GM19452 (cell line): ENCODE results near the gene RGS6.

Source experiments
- ATAC-seq: cut with Tn5 transposase; IDR thresholded peaks from one replicate; pipeline ENCODE4 v1.9.1; 2021; ENCODE audit not compliant: unreplicated experiment

RGS6 gene

DNA sequence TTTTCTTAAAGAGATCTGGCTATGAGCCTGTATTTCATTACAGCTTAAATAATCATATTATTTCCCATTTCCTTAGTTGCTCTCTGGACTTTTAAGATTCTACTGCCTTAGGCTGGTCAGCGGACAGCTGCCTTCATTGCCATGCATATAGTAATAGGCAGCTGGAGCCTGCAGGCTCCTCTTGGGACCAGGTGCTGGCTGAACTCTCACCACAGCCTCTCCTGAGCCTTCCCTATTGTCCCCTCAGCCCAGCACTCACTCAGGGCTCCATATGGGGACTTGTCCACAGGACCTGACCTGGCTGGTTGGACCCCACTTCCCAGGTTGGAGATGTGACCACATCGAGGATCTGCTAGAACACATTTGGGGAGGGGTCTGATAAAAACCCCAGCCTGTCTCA, 556.3 kb downstream of the RGS6 start:
- no peak for ATAC-seq

DNA sequence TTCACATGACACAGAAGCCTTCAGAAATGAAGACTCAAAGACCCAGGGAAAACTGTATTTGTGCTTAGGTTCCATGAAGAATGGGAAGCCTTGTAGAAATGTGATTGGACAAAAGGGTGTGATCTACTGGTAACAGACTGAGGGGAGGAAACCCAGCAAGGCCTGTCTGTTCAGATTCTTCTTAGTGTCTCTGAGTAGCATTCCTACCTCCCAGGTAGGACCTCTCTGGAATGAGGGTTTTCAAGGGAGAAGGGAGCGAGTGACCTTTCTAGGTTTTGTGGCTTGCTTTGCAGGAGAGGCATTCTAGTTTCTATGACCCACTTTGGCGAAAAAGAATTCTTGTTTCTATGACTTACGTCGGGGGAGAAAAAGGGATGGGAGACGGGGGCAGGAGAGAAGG, 560.0 kb downstream of the RGS6 start:
- ATAC-seq = no peak

DNA sequence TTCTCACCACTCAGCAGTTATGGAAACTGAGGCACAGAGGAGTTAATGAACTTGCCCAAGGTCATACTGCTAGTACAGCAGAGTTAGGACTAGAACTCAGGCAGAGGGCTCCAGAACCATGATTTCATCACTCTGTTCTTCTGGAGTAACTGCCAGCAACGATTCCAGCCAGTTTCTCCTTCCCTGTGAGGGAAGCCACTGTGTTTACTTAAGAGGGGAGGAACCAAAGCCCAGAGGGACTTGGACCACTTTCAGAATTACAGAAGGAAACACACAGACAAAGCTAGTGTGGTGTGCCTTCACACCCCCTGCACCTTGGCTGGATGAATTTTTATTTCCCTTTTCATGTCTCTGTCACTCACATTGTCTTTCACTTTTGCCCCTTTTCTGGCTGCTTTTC, 563.4 kb downstream of the RGS6 start:
- no peak for ATAC-seq

GRCh38 chr14:72498646-72499045, 566.4 kb downstream of the RGS6 start:
- ATAC-seq = no peak

DNA sequence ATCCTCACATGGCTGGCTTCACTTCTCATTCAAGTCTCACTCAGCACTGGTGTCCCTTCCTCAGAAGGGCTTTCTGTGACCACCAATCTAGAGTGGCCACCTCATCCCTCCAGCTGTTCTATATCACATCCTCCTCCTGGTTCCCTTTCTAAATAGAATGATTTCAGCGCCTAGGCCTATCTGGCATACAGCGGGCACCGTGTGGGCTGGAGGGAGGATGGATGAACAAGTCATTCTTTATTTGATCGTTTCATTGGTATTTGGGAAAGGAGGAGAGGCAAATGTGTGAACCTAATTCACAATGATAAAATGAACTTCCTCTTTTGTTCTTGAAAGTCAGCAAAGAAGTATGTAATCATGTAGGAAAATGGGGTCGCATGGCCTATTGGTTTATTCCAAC, 567.5 kb downstream of the RGS6 start:
- ATAC-seq = no peak

DNA sequence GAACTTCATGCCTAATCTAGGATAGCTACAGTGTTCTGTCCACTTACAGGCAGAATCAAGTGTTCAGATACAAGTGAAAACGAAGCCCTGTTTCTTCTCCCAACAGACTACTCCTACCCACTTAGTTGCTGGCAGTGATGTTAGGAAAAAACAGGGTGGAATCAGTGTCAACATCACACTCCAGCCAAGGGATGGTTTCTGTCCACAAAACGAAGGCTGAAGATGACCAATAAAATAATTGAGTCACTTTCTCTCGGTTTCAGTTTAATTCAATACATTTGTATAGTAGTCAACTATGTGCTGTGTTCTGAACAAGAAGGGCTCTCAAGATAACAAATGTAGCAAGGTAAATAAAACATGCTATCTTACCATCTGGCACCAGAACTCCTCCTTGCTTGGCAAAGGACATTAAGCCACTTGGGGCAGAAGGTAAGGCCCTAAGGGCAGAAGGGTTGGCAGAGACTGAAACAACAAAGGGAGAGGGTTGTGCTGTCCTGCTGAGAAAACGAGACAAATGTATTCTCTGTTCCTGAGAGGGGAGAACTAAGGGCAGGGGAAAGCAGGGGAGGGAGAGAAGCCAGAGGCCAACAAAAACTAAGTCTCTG, 568.1 kb downstream of the RGS6 start:
- ATAC-seq = no peak

GRCh38 chr14:72501439-72501838, 569.2 kb downstream of the RGS6 start:
- no peak for ATAC-seq

- ATAC-seq = no peak
These were observed 571.0 kb downstream of the RGS6 start for GRCh38 chr14:72503271-72503670.

DNA sequence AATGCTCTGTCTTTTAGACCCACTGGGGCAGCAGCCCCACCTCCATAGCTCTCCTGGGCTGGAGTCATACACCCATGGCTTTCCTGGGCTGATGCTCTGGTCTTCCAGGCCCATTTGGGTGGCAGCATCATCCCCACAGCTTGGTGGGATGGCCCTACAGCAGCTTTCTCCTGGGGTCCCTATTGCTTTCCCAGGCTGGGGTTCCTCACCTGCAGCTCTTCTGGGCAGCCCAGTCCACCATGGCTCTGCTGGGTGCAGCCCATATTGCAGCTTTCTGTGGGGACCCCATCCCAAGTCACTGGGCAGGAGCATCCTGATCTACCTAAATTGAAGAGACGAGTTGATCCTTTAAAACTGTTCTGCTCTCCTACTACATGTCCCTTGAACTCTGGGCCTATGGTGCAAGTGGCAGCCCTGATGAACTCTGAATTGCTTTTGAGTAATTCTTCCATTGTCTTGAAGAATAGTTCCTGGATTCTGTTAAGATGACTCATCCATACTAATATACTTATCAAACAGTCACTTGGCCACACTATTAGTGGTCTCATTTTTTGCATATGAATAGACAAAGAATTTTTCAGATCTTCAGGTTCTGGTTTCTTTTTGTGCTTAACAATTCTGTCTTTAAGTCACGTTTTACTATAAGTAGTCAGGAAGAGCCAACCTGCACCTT, 571.6 kb downstream of the RGS6 start:
- no peak for ATAC-seq

DNA sequence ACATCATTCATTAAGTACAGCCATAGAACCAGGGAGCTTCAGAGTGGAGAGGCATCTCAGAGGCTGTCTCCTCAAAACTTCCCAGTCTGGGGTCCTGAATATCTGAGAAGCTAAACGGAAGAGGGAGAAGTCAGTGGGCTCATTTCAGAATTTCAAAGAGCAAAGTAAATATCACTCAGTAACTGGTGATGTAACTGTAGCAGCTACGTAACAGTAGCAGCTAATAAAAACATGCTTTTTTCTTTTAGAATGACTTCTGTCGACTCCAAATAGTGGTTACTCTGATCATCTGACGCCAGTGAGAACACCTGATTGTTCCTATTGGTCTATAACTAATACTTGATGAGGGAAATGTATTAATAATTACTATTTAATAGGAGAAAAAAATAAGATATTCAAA, 578.3 kb downstream of the RGS6 start:
- no peak for ATAC-seq

- ATAC-seq = no peak
These were observed 580.1 kb downstream of the RGS6 start for GRCh38 chr14:72512281-72512680.

GRCh38 chr14:72512925-72513324, 580.7 kb downstream of the RGS6 start:
- ATAC-seq = no peak

GRCh38 chr14:72513346-72513745, 581.1 kb downstream of the RGS6 start:
- ATAC-seq = no peak

DNA sequence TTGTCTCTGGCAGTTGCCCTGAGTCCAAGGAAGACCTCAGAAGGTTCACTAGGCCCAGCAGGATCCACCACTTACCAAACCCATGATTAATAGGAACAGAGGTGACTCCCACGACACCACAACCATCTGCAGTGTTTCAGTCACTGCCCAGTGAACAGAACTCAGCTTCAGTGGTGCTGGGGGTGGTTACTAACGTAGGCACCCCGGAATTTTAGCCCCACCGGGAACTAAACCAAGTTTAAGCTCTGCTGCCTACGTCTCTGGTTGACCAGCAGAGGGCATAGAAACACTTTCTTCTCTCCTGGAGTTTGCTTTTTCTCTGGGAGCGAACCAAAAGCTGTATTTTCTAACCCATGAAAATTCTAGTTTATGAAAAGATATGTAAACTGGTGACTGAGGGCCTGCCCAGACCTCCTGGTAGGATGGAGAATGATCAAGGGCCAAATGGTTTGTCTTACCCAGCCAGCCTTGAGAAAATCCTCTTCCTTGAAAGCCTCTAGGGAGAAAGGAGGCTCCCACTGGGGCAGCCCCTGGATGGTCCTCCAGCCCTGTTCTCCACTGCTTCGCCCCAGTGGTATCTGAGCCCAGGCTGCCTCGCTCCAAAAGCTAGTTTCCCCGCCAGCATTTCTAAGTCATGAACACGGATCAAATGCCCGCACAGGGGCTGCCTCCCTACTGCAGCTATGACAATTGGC, 581.9 kb downstream of the RGS6 start:
- ATAC-seq = no peak

- no peak for ATAC-seq
These were observed 582.4 kb downstream of the RGS6 start for GRCh38 chr14:72514660-72515025.

DNA sequence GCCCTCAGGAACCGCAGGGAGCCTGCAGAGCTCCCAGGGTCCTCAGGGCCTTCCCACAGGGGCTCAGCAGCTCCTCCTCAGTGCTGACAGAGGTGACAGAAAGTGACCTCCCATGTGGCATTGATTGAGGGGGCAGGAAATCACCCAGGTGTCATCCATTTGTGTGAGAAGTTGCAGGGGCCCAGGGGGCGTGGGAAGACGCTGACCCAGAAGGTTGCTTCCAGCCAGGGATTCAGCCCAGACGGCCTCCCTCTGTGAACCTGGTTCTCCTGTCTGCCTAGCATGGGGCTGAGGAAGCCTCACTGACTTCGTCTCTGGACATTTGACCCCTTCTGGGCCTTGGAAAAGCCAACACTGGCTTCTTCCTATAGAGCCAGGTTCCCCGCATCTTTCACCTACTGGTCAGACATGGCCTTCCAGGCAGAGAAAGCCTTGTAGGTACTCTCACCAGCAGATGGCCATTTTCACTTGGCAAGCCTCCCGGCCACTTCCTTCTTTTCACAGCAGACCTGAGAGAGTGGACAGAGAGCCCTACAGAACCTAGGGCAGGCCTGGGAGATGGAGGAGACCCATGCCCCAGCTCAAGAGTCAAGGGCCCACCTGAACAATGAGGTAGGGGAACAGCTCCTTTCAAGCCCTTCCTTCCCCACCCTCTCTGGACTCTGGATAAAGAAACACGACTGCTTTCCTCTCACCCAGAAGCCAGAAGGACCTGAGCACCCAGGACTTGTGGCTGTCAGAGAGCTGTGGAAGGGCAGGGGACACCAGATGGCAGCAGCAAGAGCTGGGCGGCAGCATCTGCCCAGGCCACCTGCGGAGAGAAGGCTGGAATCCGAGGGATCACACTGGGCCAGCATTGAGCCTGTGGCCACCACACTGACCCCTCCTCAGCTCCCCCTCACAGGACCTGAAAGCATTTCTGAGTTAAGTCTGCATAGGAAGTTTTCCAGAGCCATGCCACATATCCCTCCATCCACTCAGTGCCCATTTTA, 583.8 kb downstream of the RGS6 start:
- no peak for ATAC-seq

DNA sequence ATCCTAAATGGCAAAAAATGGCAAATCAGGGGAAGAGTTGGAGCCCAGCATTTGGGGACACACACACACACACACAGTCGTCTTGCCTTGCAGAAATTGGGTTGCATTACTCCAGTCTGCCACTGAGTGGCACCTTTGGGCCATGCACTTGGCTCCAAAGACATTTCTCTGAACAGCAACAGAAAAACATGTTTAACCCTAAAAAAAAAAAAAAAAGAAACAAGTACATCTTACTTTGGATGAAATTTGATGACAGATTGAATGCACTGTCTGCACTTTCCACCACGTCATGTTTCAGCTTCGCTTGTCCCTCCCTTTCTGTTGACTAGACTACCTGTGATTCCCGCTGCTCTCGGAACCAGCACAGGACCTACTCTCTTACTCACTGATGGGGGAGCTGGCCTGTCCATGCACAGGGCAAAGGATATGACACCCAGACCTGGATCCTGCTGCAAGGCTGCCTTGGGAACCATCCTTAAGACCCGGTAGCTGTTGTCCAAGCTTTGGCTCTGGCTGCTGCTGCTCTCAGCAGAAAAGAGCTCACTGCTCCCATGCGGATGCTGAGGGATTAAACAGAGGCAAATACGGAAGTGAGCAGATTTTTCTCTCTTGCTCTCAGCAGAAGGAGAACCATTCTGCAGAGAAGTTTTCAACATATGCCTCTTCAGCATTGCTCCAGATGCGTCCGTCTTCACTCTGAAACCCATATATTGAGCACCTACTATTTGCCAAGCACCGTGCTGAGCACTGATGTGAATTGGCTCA, 584.9 kb downstream of the RGS6 start:
- no peak for ATAC-seq

- ATAC-seq = no peak
These were observed 585.5 kb downstream of the RGS6 start for GRCh38 chr14:72517736-72518135.

DNA sequence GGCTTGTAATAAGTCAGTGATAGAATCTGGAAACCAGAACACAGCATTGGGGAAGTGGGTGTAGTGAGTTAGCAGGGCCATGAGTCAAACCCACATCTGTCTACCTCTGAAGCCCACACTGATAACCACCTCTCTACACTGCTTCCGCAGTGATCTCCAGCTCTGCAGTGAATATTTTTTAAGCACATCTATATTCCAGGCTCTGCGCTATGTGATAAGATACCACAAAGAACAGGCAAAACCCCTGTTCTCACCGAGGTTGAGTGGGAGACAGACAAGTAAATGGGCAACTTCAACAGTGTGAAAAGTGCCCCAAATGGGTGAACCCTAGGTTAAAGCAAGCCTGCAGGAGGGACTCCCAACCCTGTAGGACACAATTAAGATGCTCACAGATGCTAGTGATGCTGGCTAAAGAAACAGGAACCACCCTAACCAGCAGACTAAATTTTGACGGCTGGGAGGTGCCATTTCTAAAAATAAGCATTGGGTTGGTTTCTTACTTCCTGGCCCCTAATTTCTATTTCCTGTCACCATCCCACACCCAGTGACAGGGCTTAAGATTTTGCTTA, 586.7 kb downstream of the RGS6 start:
- ATAC-seq = peak; percentile 70

DNA sequence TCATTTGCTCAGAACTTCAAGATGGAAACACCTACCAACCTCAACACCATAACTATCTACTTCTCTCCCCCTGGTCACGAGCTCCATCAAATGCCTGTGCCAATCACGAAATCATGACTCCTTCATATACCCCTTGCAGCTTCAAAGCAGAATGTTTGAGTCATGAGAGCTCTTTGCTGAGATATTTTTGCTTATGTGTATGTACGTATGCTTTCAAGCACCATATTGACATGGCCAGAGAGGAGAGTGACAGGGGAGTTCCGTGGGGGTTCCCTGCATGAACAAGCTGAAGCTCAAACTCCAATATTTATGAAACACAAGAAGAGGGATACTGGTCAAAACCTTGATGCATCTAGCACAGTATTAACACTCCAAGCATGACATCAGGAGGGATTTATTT, 587.3 kb downstream of the RGS6 start:
- peak; percentile 15 for ATAC-seq
